ENCODE measurements around the gene KRT73.

The KRT73 gene

DNA sequence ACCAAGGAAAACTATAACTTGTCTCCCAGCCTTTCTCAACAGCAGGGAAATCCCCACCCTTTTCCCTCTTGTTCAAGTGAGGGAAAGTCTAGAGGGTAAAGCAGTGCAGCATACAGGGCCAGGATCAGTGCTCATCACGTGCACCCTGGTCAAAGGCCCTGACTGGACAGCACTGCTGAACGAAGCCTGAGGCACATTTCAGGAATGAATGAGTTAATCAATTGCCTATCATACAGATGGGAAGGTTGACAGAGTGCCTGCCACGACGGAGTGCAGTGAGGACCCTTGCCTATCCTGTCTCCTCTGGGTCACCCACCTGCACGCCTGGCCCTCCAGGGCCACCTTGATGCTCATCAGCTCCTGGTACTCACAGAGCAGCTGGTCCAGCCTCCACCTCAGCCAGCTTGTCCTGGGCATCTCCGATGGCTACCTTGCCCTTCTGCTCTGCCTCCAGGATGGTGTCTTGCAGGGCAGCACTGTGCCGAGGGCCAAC, 11.7 kb upstream of the KRT73 start:
- in situ Hi-C loops (cut with MboI; ENCODE audit: low pct_unique_long_range_greater_than_20kb, low sequenced_read_pairs, unreplicated experiment), result no loop called here
- DNase-seq (ENCODE audit: low spot score), result no peak

DNA sequence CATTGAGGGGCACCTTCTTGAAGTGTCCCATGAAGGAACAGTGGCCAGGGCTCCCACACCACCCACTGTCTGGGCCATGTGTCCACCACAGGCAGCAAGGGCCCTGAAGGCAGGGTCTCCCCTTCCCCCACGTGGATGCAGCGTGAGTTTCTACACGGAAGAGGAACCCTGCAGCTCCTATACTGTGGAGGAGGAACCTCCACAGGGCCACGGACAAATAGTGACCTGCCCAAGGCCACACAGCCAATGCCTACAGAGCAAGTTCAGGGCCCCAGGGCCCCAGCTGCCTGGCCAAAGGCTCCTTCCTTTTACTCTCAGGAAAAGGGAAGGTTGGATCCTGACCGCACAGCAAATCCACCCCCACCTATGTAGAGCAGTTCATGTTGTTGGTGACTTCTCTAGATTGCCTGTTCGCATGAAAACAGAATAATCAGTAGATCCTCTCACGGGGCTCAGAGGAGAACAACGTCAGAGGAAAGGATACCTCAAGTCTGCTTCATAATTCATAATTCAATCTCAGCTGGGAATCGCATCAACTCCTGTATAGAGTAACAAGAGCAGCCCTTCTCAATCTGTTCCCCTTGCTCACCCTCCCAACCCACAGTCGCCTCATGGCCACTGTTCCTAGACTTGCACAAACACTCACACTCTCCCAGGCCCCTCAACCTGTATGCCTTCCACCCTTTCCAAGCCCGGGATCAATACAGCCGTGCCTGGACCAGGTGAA, 11.1 kb upstream of the KRT73 start:
- TF ChIP-seq, protein P1, sequence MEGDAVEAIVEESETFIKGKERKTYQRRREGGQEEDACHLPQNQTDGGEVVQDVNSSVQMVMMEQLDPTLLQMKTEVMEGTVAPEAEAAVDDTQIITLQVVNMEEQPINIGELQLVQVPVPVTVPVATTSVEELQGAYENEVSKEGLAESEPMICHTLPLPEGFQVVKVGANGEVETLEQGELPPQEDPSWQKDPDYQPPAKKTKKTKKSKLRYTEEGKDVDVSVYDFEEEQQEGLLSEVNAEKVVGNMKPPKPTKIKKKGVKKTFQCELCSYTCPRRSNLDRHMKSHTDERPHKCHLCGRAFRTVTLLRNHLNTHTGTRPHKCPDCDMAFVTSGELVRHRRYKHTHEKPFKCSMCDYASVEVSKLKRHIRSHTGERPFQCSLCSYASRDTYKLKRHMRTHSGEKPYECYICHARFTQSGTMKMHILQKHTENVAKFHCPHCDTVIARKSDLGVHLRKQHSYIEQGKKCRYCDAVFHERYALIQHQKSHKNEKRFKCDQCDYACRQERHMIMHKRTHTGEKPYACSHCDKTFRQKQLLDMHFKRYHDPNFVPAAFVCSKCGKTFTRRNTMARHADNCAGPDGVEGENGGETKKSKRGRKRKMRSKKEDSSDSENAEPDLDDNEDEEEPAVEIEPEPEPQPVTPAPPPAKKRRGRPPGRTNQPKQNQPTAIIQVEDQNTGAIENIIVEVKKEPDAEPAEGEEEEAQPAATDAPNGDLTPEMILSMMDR (IDR thresholded peaks at IDR 0.05; ENCODE audit: extremely low read depth, insufficient read depth, missing control alignments), result no peak
- DNase-seq (ENCODE audit: low spot score), result no peak
- in situ Hi-C loops (cut with MboI; ENCODE audit: low pct_unique_long_range_greater_than_20kb, low sequenced_read_pairs, unreplicated experiment), result no loop called here

More for the DNA sequence above, 11.7 kb upstream of the KRT73 start:
- TF ChIP-seq, protein P1 (IDR thresholded peaks at IDR 0.05; ENCODE audit: extremely low read depth, insufficient read depth, missing control alignments), result no peak

DNA sequence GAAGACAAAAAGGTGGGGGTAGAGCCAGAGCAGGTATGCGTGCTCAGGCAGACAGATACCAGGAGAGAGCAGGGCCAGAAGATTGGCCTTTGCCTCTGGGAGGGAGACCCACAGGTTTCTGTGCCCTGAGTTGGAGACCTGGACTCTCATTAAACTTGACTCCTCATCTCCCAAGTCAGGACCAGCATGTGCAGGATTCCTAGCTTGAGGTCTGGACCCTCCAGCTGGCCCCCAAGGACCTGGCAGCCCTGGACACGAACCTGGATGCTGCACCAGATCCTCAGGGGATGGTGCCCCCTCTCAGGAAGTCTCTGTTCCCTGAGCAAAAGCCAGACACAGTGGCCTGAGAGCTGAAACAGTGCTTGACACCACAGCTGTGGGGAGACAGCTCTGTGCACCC, 10.5 kb upstream of the KRT73 start:
- in situ Hi-C loops (cut with MboI; ENCODE audit: low pct_unique_long_range_greater_than_20kb, low sequenced_read_pairs, unreplicated experiment), result no loop called here
- DNase-seq (ENCODE audit: low spot score), result no peak
- TF ChIP-seq, protein P1 (IDR thresholded peaks at IDR 0.05; ENCODE audit: extremely low read depth, insufficient read depth, missing control alignments), result no peak

DNA sequence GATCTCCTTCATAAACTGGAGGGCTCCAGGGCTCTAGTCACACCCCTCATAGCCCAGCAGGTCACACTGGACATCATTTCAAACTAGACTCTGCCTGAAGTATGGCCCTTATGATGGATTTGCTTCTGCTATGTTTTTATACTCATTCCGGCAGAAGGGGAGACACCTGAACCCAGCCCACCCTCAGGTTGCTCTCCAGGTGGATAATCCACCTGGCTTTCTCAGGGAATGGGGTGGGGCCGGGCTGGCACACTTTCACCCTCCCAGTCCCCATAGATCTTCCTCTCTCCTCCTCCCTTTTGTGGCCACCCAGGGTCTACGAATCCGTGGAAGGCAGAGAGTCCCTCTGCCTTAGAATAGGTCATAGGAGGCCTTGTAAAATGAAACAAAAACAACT, 9.8 kb upstream of the KRT73 start:
- TF ChIP-seq, protein P1 (IDR thresholded peaks at IDR 0.05; ENCODE audit: extremely low read depth, insufficient read depth, missing control alignments), result no peak
- no peak for DNase-seq (ENCODE audit: low spot score)
- in situ Hi-C loops (cut with MboI; ENCODE audit: low pct_unique_long_range_greater_than_20kb, low sequenced_read_pairs, unreplicated experiment), result no loop called here

DNA sequence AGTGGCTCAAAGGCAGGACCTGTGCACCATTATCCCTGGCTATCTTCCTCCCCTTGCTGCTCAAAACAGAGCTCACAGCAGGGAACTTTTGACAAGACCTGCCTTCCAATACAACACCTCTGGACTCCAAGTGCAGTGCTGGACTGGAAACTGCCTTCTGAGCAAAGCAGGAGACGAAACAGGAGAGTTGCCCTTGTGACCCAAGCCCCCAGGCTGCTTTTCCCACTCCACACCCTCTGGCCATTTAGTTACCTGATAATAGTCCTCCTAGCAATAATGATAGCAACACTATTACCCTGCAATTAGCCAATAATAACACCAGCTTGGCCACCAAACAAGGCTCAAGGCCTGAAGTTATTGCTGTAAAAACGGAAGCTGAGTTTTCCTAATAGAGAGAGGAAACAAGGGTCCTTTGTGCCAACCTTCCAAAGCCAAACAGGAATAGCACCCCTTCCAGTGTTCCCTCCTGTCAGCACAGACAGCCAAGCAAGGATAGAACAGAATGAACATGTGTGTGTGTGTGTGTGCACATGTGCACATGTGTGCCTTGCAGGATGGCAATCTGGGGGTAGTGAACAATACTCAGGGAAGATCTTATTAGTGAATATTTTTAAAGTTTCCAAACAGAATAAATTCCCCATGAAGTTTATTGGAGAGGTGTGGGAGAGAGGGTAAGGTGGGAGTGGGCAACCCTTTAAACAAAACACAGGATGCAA, 9.2 kb upstream of the KRT73 start:
- in situ Hi-C loops (cut with MboI; ENCODE audit: low pct_unique_long_range_greater_than_20kb, low sequenced_read_pairs, unreplicated experiment), result no loop called here
- DNase-seq (ENCODE audit: low spot score), result no peak
- TF ChIP-seq, protein P1 (IDR thresholded peaks at IDR 0.05; ENCODE audit: extremely low read depth, insufficient read depth, missing control alignments), result no peak

DNA sequence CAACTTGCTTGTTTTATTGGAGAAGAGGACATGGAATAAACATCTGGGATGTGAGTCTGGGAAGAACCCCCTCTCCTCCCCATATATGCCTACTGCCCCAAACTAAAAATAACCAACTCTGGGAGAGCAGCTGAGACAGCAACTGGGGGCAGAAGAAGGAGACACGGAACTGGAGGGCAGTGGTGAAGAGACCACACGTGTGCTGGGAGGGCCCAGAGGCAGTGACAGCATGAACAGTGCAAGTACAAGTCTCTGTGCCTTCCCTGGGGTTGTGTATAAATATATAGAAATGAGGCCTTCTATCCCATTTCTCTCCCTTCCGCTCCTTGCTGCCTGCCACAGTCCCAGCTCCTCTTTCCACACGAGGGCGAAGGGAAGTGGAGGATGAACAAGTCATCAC, 4.0 kb upstream of the KRT73 start:
- TF ChIP-seq, protein P1 (IDR thresholded peaks at IDR 0.05; ENCODE audit: extremely low read depth, insufficient read depth, missing control alignments), result no peak
- in situ Hi-C loops (cut with MboI; ENCODE audit: low pct_unique_long_range_greater_than_20kb, low sequenced_read_pairs, unreplicated experiment), result no loop called here
- no peak for DNase-seq (ENCODE audit: low spot score)

Data from GM13977 (cell line).